GM12864 (cell line): ENCODE measurements around the gene LMTK3.

ENCODE experiments used
- DNase-seq: peaks from one replicate; pipeline ENCODE4 v3.0.0-alpha.2; 2011; ENCODE audit warnings: low read depth
- H3K4me3 ChIP-seq: 2 replicates; pipeline ENCODE4 v1.5.1; 2011; ENCODE audit warnings: mild to moderate bottlenecking, low read depth, low read length, control low read depth
- TF ChIP-seq, protein P1 (sequence below): IDR thresholded peaks from 2 replicates; pipeline ENCODE4 v1.5.1; 2011; ENCODE audit warnings: low read depth, mild to moderate bottlenecking, moderate library complexity, low read length, control low read depth, inconsistent platforms; ENCODE audit errors: missing control alignments

Gene LMTK3

GRCh38 chr19:48456864-48457263 lies 54.8 kb downstream of the LMTK3 start:
- TF ChIP-seq, protein P1, sequence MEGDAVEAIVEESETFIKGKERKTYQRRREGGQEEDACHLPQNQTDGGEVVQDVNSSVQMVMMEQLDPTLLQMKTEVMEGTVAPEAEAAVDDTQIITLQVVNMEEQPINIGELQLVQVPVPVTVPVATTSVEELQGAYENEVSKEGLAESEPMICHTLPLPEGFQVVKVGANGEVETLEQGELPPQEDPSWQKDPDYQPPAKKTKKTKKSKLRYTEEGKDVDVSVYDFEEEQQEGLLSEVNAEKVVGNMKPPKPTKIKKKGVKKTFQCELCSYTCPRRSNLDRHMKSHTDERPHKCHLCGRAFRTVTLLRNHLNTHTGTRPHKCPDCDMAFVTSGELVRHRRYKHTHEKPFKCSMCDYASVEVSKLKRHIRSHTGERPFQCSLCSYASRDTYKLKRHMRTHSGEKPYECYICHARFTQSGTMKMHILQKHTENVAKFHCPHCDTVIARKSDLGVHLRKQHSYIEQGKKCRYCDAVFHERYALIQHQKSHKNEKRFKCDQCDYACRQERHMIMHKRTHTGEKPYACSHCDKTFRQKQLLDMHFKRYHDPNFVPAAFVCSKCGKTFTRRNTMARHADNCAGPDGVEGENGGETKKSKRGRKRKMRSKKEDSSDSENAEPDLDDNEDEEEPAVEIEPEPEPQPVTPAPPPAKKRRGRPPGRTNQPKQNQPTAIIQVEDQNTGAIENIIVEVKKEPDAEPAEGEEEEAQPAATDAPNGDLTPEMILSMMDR: no peak
- DNase-seq: no peak
- no peak overlapping the region for H3K4me3 ChIP-seq

- H3K4me3 ChIP-seq: no peak overlapping the region
- TF ChIP-seq, protein P1: no peak
- DNase-seq: no peak
These were observed 55.6 kb downstream of the LMTK3 start for GRCh38 chr19:48455908-48456562.

DNA sequence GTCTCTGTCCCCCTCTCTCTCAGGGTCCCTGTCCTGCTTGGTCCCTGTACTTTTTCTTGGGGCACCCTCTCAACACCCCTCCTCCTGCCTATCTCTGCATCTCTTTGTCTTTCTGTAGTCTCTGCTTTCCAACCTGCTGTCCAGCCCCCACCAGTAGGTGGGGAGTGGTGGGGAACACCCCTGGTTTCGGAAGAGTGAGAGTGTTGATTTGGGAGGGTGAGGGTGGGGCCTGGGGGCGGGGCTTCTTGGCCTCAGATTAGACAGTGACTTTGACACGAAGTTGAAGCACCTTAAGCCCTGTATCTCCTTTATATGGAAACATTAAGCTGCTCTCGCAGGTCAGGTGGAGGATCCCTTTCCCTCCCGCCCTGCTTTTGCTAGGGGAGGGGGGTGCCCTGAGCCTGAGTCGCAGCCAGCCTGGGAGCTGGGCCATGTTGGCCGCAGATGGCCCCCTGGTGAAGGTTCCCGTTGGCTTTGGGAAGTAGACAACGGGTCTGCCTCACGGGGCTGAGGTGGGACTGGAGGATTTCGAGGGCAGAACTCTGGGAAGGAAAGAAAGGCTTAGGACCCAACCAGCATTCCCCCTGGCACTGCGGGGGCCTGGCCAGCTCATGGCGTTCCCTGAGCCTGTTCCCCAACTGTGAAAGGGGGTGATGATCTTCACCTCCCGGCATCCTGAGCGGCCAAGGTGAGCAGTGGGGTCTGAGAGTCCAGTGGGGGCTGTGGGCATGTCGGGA lies 56.3 kb downstream of the LMTK3 start, which contains the start of gene KCNJ14:
Gene KCNJ14 (plus strand): TSS at position 404 of the 737 bp plus-strand sequence. CDS start 6,151 bp downstream, outside the sequence.
- H3K4me3 ChIP-seq: no peak within 1 kb of the TSS
- TF ChIP-seq, protein P1: no peak
- no peak for DNase-seq

- TF ChIP-seq, protein P1: no peak
- no peak overlapping the region for H3K4me3 ChIP-seq
- no peak for DNase-seq
These were observed 57.4 kb downstream of the LMTK3 start for GRCh38 chr19:48454150-48454730.

DNA sequence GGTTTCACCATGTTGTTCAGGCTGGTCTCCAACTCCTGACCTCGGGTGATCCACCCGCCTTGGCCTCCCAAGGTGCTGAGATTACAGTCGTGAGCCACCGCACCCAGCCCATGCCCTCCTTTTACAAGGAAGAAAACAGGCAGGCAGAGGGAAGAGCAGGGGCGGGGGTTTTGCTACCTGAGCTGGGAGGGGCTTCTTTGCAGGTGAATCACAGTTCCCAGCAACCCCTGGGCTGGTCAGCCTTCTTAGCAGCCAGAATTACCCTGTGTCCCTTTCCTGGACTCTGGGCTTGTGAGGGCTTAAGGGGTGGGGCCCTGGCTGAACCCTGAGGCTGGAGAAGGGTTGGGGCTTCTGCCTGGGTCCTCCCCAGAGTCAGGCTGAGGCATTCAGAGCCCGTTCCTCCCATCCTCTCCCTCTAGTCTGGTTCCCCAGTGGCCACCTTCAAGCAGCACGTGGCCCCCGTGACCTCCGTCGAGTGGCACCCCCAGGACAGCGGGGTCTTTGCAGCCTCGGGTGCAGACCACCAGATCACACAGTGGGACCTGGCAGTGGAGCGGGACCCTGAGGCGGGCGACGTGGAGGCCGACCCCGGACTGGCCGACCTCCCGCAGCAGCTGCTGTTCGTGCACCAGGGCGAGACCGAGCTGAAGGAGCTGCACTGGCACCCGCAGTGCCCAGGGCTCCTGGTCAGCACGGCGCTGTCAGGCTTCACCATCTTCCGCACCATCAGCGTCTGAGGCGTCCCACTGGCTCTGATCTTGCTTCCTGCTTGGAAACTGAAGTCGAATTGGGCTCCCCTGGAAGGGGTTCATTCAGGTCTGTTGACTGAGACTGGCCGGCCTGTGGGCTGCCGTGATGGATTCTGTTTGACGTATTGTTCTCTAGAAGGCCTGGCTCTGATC lies 59.1 kb downstream of the LMTK3 start:
- no peak overlapping the region for H3K4me3 ChIP-seq
- DNase-seq: no peak
- TF ChIP-seq, protein P1: no peak

- no peak for DNase-seq
- H3K4me3 ChIP-seq: no peak overlapping the region
- TF ChIP-seq, protein P1: no peak
These were observed 60.0 kb downstream of the LMTK3 start for GRCh38 chr19:48451624-48452023.
